ENCODE measurements around the gene FOXA2. TPM values are rescaled to one million over a fixed set of nuclear protein-coding genes. Genes with fewer than 3 reads are reported as not detected.
A peak's percentile ranks its signal among the peaks of the same experiment; 100 is the strongest.

Gene FOXA2
- total RNA-seq = not detected in 2 replicates

DNA sequence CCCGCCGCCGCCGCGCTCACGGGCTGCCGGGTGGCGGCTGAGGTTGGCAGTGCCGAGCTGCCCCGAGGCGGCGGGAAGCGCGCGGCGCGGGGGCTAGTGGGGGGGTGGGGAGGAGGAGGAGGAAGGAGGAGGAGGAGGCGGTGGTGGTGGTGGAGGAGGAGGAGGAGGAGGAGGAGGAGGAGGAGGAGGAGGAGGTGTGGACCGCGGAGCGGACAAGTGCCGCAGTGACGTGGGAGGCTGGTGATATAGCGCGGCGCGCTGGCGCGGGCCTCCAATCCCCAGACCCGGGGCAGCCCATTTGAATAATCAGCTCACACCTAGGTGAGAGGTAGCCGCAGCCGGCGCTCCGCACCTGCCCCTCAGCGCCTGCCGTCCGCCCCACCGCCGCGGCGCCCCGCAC lies at the start of gene FOXA2:
Gene FOXA2 (minus strand): TSS at position 51 of the 400 bp plus-strand sequence. CDS start 294 bp downstream, outside the sequence.
- intact Hi-C loops (cut with micrococcal nuclease) = loop anchor here (5.0 kb wide), 1 partner anchor 1072 kb away; the partner anchor contains the start of gene NKX2-2
- Mint-ChIP-seq H3K9me3 (no peaks in the 10 kb centered on the region), H3K4me1 (ENCODE audit: low read depth) (no peaks in the 10 kb centered on the region), H3K36me3 (ENCODE audit: low read depth) (peaks cover 2% of the 10 kb centered on the region), H3K27ac (peak within 1 kb of the TSS; percentile 65), H3K27me3 (ENCODE audit: insufficient read depth) (peaks cover 56% of the 10 kb centered on the region), H3K4me3 (no peak within 1 kb of the TSS)
- DNase-seq (ENCODE audit: low spot score) = no peak

GRCh38 chr20:22630701-22631100 lies 46.3 kb upstream of the FOXA2 start:
- Mint-ChIP-seq H3K27ac (no peak overlapping the region), H3K9me3 (no peaks in the 10 kb centered on the region), H3K4me1 (ENCODE audit: low read depth) (no peaks in the 10 kb centered on the region), H3K27me3 (ENCODE audit: insufficient read depth) (peaks cover 1% of the 10 kb centered on the region), H3K4me3 (no peak overlapping the region), H3K36me3 (ENCODE audit: low read depth) (no peaks in the 10 kb centered on the region)
- DNase-seq (ENCODE audit: low spot score) = no peak
- intact Hi-C loops (cut with micrococcal nuclease) = no loop called here

- H3K4me3 Mint-ChIP-seq = no peak overlapping the region
- no peak for DNase-seq (ENCODE audit: low spot score)
- H3K27ac Mint-ChIP-seq = no peak overlapping the region
- no peaks in the 10 kb centered on the region for H3K36me3 Mint-ChIP-seq (ENCODE audit: low read depth)
- no peaks in the 10 kb centered on the region for H3K4me1 Mint-ChIP-seq (ENCODE audit: low read depth)
- no peaks in the 10 kb centered on the region for H3K27me3 Mint-ChIP-seq (ENCODE audit: insufficient read depth)
- no peaks in the 10 kb centered on the region for H3K9me3 Mint-ChIP-seq
- intact Hi-C loops (cut with micrococcal nuclease) = no loop called here
Observed at GRCh38 chr20:22629927-22630326, 45.6 kb upstream of the FOXA2 start.

DNA sequence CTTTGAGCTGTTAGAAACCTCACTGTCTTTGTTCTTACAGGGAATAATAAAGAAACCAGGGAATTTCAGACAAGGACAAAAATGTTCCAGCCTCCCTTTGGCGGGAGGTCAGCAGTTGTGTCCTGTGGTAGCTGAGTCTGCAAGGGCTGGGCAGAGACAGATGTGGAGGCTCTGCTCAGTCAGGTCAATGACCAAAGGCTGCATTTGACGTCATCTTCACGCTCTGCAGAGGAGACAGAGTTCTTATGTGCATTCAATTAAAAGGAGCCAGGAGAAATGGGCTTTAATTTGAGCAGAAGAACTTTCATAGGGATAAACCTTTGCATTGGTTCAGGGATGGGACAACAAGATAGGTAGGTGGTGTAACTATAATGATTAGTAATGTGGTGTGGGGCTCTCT lies 45.1 kb upstream of the FOXA2 start:
- Mint-ChIP-seq H3K27ac (no peak overlapping the region), H3K36me3 (ENCODE audit: low read depth) (no peaks in the 10 kb centered on the region), H3K4me1 (ENCODE audit: low read depth) (no peaks in the 10 kb centered on the region), H3K27me3 (ENCODE audit: insufficient read depth) (no peaks in the 10 kb centered on the region), H3K9me3 (no peaks in the 10 kb centered on the region), H3K4me3 (no peak overlapping the region)
- intact Hi-C loops (cut with micrococcal nuclease) = no loop called here
- no peak for DNase-seq (ENCODE audit: low spot score)

GRCh38 chr20:22626496-22626895 lies 42.1 kb upstream of the FOXA2 start:
- intact Hi-C loops (cut with micrococcal nuclease) = no loop called here
- Mint-ChIP-seq H3K4me3 (no peak overlapping the region), H3K4me1 (ENCODE audit: low read depth) (no peaks in the 10 kb centered on the region), H3K36me3 (ENCODE audit: low read depth) (no peaks in the 10 kb centered on the region), H3K27ac (no peak overlapping the region), H3K27me3 (ENCODE audit: insufficient read depth) (no peaks in the 10 kb centered on the region), H3K9me3 (no peaks in the 10 kb centered on the region)
- no peak for DNase-seq (ENCODE audit: low spot score)

- H3K27me3 Mint-ChIP-seq (ENCODE audit: insufficient read depth) = no peaks in the 10 kb centered on the region
- H3K4me1 Mint-ChIP-seq (ENCODE audit: low read depth) = no peaks in the 10 kb centered on the region
- no peaks in the 10 kb centered on the region for H3K9me3 Mint-ChIP-seq
- intact Hi-C loops (cut with micrococcal nuclease) = no loop called here
- no peak for DNase-seq (ENCODE audit: low spot score)
- no peak overlapping the region for H3K4me3 Mint-ChIP-seq
- H3K27ac Mint-ChIP-seq = no peak overlapping the region
- H3K36me3 Mint-ChIP-seq (ENCODE audit: low read depth) = no peaks in the 10 kb centered on the region
Observed at GRCh38 chr20:22623211-22623610, 38.8 kb upstream of the FOXA2 start.

DNA sequence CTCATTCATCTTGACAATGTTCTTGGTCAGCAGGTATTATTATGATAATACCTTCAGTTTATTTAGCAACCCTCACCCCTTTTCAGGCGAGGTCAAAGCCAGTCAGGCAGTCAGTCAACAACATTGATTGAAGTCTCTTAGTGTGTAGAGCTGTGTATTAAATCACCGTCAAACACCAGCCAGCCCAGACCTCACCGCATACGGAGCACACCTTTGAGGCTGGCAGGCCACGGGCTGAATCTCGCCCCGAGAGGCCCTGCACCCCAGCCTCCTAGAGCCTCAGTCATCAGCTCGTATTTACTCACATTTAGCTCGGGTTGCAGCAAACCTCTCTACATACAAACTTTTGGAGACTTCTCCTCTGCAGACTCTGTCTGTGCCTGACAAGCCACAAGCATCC lies 36.0 kb upstream of the FOXA2 start:
- Mint-ChIP-seq H3K27me3 (ENCODE audit: insufficient read depth) (no peaks in the 10 kb centered on the region), H3K36me3 (ENCODE audit: low read depth) (no peaks in the 10 kb centered on the region), H3K4me3 (no peak overlapping the region), H3K9me3 (no peaks in the 10 kb centered on the region), H3K4me1 (ENCODE audit: low read depth) (no peaks in the 10 kb centered on the region), H3K27ac (no peak overlapping the region)
- intact Hi-C loops (cut with micrococcal nuclease) = no loop called here
- no peak for DNase-seq (ENCODE audit: low spot score)

DNA sequence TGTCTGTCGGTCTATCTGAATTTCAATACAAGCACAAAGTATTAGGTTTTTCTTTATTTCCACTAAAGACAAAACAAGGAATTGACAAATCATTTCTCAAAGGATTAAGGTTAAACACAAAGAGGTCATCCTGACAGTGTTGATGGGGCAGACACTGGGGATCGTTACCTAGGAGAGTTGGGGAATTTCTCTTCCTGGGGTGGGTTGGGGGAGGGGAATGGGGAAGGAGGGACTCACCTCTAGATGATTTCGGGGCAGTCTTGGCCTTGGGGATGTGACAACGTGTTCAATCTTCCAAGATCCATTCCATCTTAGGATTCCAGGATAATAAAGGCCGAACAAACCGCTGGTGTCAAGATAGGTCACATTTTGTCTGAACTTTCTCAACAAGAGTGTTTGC lies 35.4 kb upstream of the FOXA2 start:
- intact Hi-C loops (cut with micrococcal nuclease) = no loop called here
- no peak overlapping the region for H3K27ac Mint-ChIP-seq
- no peak for DNase-seq (ENCODE audit: low spot score)
- H3K36me3 Mint-ChIP-seq (ENCODE audit: low read depth) = no peaks in the 10 kb centered on the region
- no peaks in the 10 kb centered on the region for H3K4me1 Mint-ChIP-seq (ENCODE audit: low read depth)
- H3K4me3 Mint-ChIP-seq = no peak overlapping the region
- H3K27me3 Mint-ChIP-seq (ENCODE audit: insufficient read depth) = no peaks in the 10 kb centered on the region
- no peaks in the 10 kb centered on the region for H3K9me3 Mint-ChIP-seq

DNA sequence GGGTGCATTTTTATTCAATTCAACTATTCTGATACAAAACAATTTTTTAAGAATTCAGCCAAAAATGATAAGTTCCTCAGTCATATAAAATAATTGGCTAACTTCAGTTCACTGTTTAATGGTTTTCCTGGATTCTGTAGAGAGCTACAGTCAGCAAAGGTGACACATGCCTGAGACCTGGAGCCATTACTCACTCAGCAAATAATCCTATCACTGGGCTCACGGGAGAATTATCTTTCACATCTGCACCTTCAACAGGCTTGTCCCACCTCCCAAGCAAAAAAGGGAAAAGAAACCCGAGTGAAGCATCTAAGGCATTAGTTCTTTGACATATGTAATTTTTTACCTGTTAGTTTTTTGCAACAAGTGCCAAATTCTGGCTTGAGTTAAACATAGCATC lies 34.9 kb upstream of the FOXA2 start:
- no peak overlapping the region for H3K4me3 Mint-ChIP-seq
- DNase-seq (ENCODE audit: low spot score) = no peak
- H3K27ac Mint-ChIP-seq = no peak overlapping the region
- H3K27me3 Mint-ChIP-seq (ENCODE audit: insufficient read depth) = no peaks in the 10 kb centered on the region
- H3K36me3 Mint-ChIP-seq (ENCODE audit: low read depth) = no peaks in the 10 kb centered on the region
- H3K4me1 Mint-ChIP-seq (ENCODE audit: low read depth) = no peaks in the 10 kb centered on the region
- no peaks in the 10 kb centered on the region for H3K9me3 Mint-ChIP-seq
- intact Hi-C loops (cut with micrococcal nuclease) = no loop called here

GRCh38 chr20:22617160-22617559 lies 32.8 kb upstream of the FOXA2 start:
- intact Hi-C loops (cut with micrococcal nuclease) = no loop called here
- Mint-ChIP-seq H3K27me3 (ENCODE audit: insufficient read depth) (no peaks in the 10 kb centered on the region), H3K36me3 (ENCODE audit: low read depth) (no peaks in the 10 kb centered on the region), H3K27ac (no peak overlapping the region), H3K4me1 (ENCODE audit: low read depth) (no peaks in the 10 kb centered on the region), H3K4me3 (no peak overlapping the region), H3K9me3 (no peaks in the 10 kb centered on the region)
- DNase-seq (ENCODE audit: low spot score) = no peak

DNA sequence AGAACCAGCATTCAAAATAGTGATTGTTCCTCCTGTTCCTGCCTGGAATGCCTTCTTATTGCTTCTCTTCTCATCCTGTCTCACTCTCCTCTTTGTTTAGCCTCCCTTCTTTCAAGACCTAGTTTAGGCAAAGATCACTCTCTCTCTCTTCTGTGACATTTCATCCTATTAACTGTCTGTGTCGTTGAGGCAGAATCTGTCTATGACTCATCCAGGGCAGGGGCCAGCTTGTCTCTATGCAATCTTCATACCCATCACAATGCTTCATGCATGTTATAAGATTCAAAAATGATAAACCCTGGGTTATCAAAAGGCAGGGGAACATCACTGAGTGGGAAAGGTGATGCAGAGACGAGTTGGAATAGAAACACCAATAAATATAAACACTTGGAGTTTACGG lies 32.2 kb upstream of the FOXA2 start:
- DNase-seq (ENCODE audit: low spot score) = no peak
- Mint-ChIP-seq H3K4me3 (no peak overlapping the region), H3K27me3 (ENCODE audit: insufficient read depth) (no peaks in the 10 kb centered on the region), H3K27ac (no peak overlapping the region), H3K36me3 (ENCODE audit: low read depth) (no peaks in the 10 kb centered on the region), H3K9me3 (no peaks in the 10 kb centered on the region), H3K4me1 (ENCODE audit: low read depth) (no peaks in the 10 kb centered on the region)
- intact Hi-C loops (cut with micrococcal nuclease) = no loop called here

- Mint-ChIP-seq H3K4me1 (ENCODE audit: low read depth) (no peaks in the 10 kb centered on the region), H3K9me3 (no peaks in the 10 kb centered on the region), H3K4me3 (no peak overlapping the region), H3K36me3 (ENCODE audit: low read depth) (no peaks in the 10 kb centered on the region), H3K27ac (no peak overlapping the region), H3K27me3 (ENCODE audit: insufficient read depth) (no peaks in the 10 kb centered on the region)
- no peak for DNase-seq (ENCODE audit: low spot score)
- intact Hi-C loops (cut with micrococcal nuclease) = no loop called here
Observed at GRCh38 chr20:22615425-22615824, 31.1 kb upstream of the FOXA2 start.

DNA sequence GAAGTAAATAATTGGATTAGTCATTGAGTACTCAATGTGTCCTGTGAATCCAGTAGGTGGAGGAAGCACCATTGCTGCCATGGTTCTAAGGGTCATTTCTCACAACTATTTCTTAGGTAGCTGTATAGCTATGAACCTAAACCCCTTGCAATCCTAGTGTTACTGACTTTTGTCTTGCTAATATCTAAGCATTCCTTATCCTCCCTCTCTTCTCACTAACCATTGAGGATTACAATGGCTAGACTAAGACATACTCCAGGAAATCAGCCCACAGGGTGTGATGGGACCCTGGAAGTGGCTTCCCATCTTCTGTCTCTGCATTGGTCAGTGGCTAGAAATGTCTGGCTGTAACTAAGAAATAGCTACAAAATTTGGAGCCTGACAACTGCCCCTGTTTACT lies 27.3 kb upstream of the FOXA2 start:
- intact Hi-C loops (cut with micrococcal nuclease) = no loop called here
- H3K9me3 Mint-ChIP-seq = no peaks in the 10 kb centered on the region
- no peaks in the 10 kb centered on the region for H3K36me3 Mint-ChIP-seq (ENCODE audit: low read depth)
- H3K27ac Mint-ChIP-seq = no peak overlapping the region
- H3K27me3 Mint-ChIP-seq (ENCODE audit: insufficient read depth) = no peaks in the 10 kb centered on the region
- no peak overlapping the region for H3K4me3 Mint-ChIP-seq
- no peaks in the 10 kb centered on the region for H3K4me1 Mint-ChIP-seq (ENCODE audit: low read depth)
- DNase-seq (ENCODE audit: low spot score) = no peak

DNA sequence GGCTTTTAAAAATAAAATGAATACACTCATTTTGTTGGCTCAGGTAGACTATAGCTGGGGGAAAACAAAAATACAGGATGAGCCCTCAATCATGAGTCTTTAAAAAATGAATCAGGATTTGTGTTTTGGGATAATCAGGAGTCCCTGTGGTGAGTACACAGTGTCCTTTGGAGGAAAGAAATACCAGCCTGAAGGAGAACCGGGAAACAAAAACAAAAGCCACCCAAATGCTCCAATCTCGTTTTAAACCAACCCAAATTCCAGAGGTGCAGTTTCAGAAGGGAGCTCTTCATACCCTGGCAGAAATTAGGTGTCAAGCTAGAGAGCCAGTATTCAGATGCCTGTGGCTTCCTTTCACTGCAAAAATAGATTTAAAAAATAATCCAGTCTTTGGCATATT lies 23.3 kb upstream of the FOXA2 start:
- H3K36me3 Mint-ChIP-seq (ENCODE audit: low read depth) = no peaks in the 10 kb centered on the region
- no peak overlapping the region for H3K27ac Mint-ChIP-seq

More for the DNA sequence above, 23.3 kb upstream of the FOXA2 start:
- Mint-ChIP-seq H3K4me1 (ENCODE audit: low read depth) (no peaks in the 10 kb centered on the region), H3K9me3 (no peaks in the 10 kb centered on the region), H3K27me3 (ENCODE audit: insufficient read depth) (no peaks in the 10 kb centered on the region), H3K4me3 (no peak overlapping the region)
- no peak for DNase-seq (ENCODE audit: low spot score)
- intact Hi-C loops (cut with micrococcal nuclease) = no loop called here
